ENCODE data around the gene SCGB3A2. TPM values are rescaled to one million over a fixed set of nuclear protein-coding genes. Genes with fewer than 3 reads are reported as not detected.

The SCGB3A2 gene
- polyA plus RNA-seq, 1 of the 3 experiments (the other 2 are of a cell fraction) = not detected

DNA sequence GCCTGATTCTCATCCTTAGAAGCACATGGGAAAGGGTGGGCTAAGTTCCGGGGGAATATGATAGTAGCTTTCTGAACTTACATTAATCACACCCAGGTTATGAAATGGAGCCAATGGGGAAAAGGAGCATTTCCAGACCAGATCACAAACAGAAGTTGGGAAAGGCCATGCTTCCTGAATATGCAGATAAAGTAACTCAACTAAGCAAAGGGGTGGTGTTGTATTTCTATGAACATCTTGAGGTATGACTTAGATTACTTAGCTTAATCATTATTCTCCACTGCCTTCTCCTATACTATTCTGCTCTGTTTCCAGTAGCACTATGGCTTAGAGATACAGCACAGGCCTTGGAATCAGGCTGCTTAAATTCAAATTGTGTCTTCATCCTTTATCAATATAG, 17.4 kb downstream of the SCGB3A2 start (continued):
- TF ChIP-seq SMC3 (IDR thresholded peaks at IDR 0.05; ENCODE audit: low read depth, low read length) = no peak
- no peak for TF ChIP-seq JUND (IDR thresholded peaks at IDR 0.05)
- no peak for TF ChIP-seq RCOR1 (IDR thresholded peaks at IDR 0.05; ENCODE audit: low read length)
- TF ChIP-seq FOXM1 (IDR thresholded peaks at IDR 0.05; ENCODE audit: low read depth) = no peak
- no peak for TF ChIP-seq GATA2 (CRISPR knock-in tag; IDR thresholded peaks at IDR 0.05)
- TF ChIP-seq, protein P1, sequence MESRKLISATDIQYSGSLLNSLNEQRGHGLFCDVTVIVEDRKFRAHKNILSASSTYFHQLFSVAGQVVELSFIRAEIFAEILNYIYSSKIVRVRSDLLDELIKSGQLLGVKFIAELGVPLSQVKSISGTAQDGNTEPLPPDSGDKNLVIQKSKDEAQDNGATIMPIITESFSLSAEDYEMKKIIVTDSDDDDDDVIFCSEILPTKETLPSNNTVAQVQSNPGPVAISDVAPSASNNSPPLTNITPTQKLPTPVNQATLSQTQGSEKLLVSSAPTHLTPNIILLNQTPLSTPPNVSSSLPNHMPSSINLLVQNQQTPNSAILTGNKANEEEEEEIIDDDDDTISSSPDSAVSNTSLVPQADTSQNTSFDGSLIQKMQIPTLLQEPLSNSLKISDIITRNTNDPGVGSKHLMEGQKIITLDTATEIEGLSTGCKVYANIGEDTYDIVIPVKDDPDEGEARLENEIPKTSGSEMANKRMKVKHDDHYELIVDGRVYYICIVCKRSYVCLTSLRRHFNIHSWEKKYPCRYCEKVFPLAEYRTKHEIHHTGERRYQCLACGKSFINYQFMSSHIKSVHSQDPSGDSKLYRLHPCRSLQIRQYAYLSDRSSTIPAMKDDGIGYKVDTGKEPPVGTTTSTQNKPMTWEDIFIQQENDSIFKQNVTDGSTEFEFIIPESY (IDR thresholded peaks at IDR 0.05; ENCODE audit: borderline replicate concordance, low read depth) = no peak

DNA sequence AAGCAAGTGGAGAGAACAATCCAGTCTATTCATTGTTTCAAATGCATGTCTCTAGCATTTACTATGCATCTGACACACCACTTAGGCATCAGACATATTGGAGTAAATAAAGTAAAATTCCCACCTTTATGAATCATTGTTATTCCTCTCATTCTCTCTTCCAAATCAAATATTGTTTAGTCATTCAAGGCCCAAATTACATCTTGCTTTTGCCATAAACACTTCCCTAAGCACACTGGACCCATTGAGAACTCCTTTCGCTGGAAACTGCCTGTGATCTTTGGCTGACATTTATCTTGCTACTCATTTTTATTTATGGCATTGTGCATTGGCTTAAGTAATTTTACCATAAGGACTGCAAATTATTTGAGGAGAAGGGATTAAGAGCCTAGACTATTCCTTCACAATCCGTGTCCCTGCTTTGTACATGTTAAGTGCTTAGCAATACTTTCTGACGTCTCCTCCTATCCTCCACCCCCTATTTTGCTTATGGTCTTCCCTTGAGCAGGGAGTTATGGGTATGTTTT, 20.4 kb downstream of the SCGB3A2 start:
- H4K20me1 ChIP-seq (ENCODE audit: insufficient read depth) = no peaks in the 10 kb centered on the region
- TF ChIP-seq, protein P2, sequence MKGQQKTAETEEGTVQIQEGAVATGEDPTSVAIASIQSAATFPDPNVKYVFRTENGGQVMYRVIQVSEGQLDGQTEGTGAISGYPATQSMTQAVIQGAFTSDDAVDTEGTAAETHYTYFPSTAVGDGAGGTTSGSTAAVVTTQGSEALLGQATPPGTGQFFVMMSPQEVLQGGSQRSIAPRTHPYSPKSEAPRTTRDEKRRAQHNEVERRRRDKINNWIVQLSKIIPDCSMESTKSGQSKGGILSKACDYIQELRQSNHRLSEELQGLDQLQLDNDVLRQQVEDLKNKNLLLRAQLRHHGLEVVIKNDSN (IDR thresholded peaks at IDR 0.05; ENCODE audit: borderline replicate concordance, low read depth) = no peak
- TF ChIP-seq EZH2phosphoT487 (IDR thresholded peaks at IDR 0.05; ENCODE audit: borderline replicate concordance, low read depth) = no peak
- no peak for TF ChIP-seq NRF1 (IDR thresholded peaks at IDR 0.05; ENCODE audit: low read depth, low read length)
- TF ChIP-seq RFX5 (IDR thresholded peaks at IDR 0.05; ENCODE audit: low read length) = no peak
- TF ChIP-seq, protein P3, sequence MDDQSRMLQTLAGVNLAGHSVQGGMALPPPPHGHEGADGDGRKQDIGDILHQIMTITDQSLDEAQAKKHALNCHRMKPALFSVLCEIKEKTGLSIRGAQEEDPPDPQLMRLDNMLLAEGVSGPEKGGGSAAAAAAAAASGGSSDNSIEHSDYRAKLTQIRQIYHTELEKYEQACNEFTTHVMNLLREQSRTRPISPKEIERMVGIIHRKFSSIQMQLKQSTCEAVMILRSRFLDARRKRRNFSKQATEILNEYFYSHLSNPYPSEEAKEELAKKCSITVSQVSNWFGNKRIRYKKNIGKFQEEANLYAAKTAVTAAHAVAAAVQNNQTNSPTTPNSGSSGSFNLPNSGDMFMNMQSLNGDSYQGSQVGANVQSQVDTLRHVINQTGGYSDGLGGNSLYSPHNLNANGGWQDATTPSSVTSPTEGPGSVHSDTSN (IDR thresholded peaks at IDR 0.05) = no peak
- TF ChIP-seq, protein P4, sequence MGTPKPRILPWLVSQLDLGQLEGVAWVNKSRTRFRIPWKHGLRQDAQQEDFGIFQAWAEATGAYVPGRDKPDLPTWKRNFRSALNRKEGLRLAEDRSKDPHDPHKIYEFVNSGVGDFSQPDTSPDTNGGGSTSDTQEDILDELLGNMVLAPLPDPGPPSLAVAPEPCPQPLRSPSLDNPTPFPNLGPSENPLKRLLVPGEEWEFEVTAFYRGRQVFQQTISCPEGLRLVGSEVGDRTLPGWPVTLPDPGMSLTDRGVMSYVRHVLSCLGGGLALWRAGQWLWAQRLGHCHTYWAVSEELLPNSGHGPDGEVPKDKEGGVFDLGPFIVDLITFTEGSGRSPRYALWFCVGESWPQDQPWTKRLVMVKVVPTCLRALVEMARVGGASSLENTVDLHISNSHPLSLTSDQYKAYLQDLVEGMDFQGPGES (IDR thresholded peaks at IDR 0.05; ENCODE audit: low read depth, low read length) = no peak
- TF ChIP-seq TEAD4 (IDR thresholded peaks at IDR 0.05; ENCODE audit: borderline replicate concordance, insufficient read depth) = no peak
- no peak for TF ChIP-seq FOSL2 (IDR thresholded peaks at IDR 0.05; ENCODE audit: borderline replicate concordance, low read depth)
- TF ChIP-seq, protein P5, sequence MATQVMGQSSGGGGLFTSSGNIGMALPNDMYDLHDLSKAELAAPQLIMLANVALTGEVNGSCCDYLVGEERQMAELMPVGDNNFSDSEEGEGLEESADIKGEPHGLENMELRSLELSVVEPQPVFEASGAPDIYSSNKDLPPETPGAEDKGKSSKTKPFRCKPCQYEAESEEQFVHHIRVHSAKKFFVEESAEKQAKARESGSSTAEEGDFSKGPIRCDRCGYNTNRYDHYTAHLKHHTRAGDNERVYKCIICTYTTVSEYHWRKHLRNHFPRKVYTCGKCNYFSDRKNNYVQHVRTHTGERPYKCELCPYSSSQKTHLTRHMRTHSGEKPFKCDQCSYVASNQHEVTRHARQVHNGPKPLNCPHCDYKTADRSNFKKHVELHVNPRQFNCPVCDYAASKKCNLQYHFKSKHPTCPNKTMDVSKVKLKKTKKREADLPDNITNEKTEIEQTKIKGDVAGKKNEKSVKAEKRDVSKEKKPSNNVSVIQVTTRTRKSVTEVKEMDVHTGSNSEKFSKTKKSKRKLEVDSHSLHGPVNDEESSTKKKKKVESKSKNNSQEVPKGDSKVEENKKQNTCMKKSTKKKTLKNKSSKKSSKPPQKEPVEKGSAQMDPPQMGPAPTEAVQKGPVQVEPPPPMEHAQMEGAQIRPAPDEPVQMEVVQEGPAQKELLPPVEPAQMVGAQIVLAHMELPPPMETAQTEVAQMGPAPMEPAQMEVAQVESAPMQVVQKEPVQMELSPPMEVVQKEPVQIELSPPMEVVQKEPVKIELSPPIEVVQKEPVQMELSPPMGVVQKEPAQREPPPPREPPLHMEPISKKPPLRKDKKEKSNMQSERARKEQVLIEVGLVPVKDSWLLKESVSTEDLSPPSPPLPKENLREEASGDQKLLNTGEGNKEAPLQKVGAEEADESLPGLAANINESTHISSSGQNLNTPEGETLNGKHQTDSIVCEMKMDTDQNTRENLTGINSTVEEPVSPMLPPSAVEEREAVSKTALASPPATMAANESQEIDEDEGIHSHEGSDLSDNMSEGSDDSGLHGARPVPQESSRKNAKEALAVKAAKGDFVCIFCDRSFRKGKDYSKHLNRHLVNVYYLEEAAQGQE (IDR thresholded peaks at IDR 0.05; ENCODE audit: low read depth, low read length) = no peak
- DNase-seq = no peak
- no peak overlapping the region for H2AFZ ChIP-seq (ENCODE audit: low read depth)
- no peak overlapping the region for H3K4me3 ChIP-seq (ENCODE audit: low read depth in 2 of 2, low read length in 1 of 2)
- no peak overlapping the region for H3K4me2 ChIP-seq
- ChIA-PET CTCF (interaction anchor here (0.9 to 1.3 kb wide), 3 partner anchors 12 to 36 kb away, joined by 3 read pairs; no protein-coding TSS in a partner anchor), POLR2A (no interaction called here)
- 78% methylated on average over 3 of the region's 3 CpGs for WGBS (ENCODE audit: low lambda C conversion rate)
- peaks cover 20% of the 10 kb centered on the region; the same call in 1 of the 2 replicates for H3K79me2 ChIP-seq (ENCODE audit: insufficient read depth)
- no peaks in the 10 kb centered on the region for H3K27me3 ChIP-seq (ENCODE audit: insufficient read depth)
- H3F3A ChIP-seq (replicated peaks; ENCODE audit: insufficient read depth) = peaks cover 28% of the 10 kb centered on the region
- H3K4me1 ChIP-seq (ENCODE audit: control insufficient read depth in 1 of 2, insufficient read depth in 2 of 2, low read depth in 1 of 2, low read length in 1 of 2) = peaks cover 4 to 43% of the 10 kb centered on the region in 2 experiments; a peak in 3 of 4 replicates
- H3K27ac ChIP-seq (ENCODE audit: low read depth in 2 of 2, low read length in 1 of 2) = peak overlapping the region in 1 of 2 experiments; percentile 85; a peak in 2 of 4 replicates
- no peak overlapping the region; the same call in 1 of the 2 replicates for H3K9ac ChIP-seq
- H3K9me3 ChIP-seq = no peaks in the 10 kb centered on the region
- H3K36me3 ChIP-seq (replicated peaks in 1 of 2; ENCODE audit: control insufficient read depth in 1 of 2, insufficient read depth in 2 of 2, low read length in 1 of 2) = peaks cover 0 to 6% of the 10 kb centered on the region in 2 experiments
- no peaks in the 10 kb centered on the region for H3K9me2 ChIP-seq

Data from SK-N-SH (cell line).